Ramos (cell line): ENCODE measurements around the gene CDK11B.

Experiments used
- in situ Hi-C: fragments of 300-500 bp; cut with MboI; formaldehyde crosslinking; loops from one replicate; pipeline ENCODE4 v1.14.3; 2022; ENCODE audit warnings: low sequenced_read_pairs; ENCODE audit not compliant: unreplicated experiment

CDK11B gene

DNA sequence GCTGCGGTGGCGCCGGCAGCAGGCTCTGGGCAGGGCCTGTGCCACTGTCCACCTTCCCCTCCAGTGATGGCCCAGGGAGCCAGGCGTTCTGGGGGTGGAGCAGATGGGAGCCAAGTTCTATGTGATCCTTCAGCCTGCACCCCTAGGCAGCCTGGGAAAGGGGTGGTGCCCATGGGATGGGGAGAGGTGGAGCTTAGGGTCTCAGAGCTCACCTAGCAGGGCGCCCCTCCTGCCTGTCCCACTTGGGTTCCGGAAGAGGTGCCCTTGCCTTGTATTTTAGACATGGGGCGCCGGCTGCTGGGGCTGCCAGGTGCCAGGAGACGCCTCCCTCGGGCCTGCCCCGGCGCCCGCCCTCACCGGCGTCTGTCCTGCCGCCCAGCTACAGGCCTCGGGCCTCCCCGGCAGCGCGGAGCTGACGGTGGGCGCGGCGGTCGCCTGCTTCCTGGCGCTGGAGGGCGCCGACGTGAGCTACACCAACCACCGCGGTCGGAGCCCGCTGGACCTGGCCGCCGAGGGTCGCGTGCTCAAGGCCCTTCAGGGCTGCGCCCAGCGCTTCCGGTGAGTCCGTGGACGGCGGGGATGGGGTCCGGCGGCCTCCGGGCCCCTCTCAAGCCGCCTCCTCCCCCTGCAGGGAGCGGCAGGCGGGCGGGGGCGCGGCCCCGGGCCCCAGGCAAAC, 29.9 kb downstream of the CDK11B start:
- in situ Hi-C loops, result no loop called here

DNA sequence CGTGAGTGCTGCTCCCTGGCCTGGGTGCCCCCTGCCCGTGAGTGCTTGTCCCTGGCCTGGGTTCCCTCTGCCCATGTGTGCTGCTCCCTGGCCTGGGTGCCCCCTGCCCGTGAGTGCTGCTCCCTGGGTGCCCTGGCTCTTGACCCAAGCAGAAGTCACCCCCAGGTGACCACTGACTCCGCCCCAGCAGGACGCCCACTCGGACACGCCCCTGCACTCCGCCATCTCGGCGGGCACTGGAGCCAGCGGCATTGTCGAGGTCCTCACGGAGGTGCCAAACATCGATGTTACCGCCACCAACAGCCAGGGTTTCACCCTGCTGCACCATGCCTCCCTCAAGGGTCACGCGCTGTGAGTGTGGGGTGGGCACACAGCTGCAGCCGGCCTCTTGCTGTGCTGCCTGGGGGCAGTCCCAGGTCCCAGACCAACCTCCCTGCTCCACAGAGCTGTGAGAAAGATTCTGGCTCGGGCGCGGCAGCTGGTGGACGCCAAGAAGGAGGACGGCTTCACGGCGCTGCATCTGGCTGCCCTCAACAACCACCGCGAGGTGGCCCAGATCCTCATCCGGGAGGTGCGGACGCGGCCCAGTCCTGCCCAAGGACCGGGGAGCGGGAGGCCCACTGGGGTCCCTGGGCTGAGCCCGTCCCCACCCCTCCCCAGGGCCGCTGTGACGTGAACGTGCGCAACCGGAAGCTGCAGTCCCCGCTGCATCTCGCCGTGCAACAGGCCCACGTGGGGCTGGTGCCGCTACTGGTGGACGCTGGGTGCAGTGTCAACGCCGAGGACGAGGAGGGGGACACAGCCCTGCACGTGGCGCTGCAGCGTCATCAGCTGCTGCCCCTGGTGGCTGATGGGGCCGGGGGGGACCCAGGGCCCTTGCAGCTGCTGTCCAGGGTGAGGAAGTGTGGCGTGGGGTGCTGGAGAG, 30.7 kb downstream of the CDK11B start:
- in situ Hi-C loops, result no loop called here

DNA sequence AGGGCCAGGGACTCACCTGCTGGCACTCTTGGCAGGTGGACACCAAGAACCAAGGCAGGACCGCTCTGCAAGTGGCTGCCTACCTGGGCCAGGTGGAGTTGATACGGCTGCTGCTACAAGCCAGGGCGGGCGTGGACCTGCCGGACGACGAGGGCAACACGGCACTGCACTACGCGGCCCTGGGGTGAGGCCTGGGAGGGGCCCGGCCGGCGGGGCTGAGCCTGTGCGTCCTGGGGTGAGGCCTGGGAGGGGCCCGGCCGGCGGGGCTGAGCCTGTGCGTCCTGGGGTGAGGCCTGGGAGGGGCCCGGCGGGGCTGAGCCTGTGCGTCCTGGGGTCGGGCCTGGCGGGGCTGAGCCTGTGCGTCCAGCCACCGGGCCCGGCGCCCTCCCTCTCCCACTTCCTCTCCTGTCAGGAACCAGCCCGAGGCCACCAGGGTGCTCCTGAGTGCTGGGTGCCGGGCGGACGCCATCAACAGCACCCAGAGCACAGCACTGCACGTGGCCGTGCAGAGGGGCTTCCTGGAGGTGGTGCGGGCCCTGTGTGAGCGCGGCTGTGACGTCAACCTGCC, 31.5 kb downstream of the CDK11B start:
- in situ Hi-C loops, result no loop called here

- in situ Hi-C loops, result no loop called here
Measured at GRCh38 chr1:1626207-1627141, 32.3 kb downstream of the CDK11B start.

GRCh38 chr1:1625824-1626206, 33.0 kb downstream of the CDK11B start:
- in situ Hi-C loops, result no loop called here

- in situ Hi-C loops, result no loop called here
Measured at GRCh38 chr1:1625404-1625775, 33.4 kb downstream of the CDK11B start.

DNA sequence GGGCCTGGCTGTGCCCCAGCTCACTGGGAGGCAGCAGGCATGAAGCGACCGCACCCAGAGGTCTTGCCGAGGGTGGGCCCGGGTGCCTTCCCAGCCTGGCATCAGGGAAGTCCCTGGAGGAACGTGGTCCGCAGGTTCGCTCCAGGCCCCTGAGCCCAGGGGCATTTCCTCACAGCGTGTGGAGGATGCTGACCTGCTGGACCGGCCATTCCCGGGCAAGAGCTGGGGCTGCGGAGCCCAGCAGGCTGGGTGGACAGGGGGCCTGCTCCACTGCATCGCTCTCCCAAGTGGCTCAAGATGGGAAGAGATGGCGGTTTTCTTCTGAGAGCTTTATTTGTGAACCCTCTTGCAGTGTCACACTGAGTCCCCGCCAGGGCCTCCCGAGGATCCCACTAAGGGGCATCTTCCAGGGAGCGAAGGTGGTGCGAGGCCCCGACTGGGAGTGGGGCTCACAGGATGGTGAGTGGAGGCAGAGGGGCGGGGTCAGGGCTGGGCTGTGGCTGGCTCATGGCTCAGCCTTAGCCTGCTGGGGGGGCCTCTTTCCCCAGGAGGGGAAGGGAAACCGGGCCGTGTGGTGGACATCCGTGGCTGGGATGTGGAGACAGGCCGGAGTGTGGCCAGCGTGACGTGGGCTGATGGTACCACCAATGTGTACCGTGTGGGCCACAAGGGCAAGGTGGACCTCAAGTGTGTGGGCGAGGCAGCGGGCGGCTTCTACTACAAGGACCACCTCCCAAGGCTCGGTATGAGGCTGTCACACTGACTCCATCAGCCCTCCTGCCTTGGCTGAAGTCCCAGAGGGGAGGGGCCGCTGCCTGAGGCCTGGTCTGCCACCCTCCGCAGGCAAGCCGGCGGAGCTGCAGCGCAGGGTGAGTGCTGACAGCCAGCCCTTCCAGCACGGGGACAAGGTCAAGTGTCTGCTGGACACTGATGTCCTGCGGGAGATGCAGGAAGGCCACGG, 34.1 kb downstream of the CDK11B start:
- in situ Hi-C loops, result loop anchor here (25.0 kb wide), 1 partner anchor 763 kb away; the partner anchor contains the start of genes MORN1 and RER1

DNA sequence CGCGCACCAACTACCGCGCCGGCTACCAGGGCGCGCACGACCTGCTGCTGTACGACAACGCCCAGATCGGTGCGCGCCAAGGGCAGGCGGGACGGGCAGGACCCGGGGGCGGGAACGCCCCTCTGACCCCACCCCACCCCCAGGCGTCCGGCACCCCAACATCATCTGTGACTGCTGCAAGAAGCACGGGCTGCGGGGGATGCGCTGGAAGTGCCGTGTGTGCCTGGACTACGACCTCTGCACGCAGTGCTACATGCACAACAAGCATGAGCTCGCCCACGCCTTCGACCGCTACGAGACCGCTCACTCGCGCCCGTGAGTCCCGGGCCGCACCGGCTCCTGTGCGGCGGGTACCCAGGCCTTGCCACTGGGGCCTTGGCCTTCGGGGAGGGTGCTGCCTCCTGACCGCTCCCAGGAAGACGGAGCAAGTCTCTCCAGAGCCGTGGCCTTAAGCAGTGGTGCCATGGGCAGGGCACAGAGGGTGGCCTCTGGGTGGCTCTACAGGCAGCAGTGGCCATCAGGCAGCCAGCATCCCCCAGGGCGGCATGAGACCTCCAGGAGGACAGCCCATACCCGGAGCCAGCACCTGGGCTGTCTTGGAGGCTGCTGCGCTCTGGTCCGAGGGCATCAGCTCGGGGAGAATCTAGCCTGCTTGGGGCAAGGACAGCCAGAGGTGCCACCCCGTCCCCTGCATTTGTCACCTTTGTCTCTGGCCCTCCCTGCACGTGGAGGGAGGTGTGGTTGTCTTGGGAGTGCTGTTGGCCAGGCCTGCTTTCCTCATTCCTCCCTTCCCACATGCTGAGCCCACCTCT, 35.0 kb downstream of the CDK11B start:
- in situ Hi-C loops, result loop anchor here (25.0 kb wide), 1 partner anchor 763 kb away; the partner anchor contains the start of genes MORN1 and RER1

- in situ Hi-C loops, result loop anchor here (25.0 kb wide), 1 partner anchor 764 kb away; the partner anchor contains the start of genes MORN1 and RER1
Measured at GRCh38 chr1:1623181-1623630, 35.6 kb downstream of the CDK11B start.

DNA sequence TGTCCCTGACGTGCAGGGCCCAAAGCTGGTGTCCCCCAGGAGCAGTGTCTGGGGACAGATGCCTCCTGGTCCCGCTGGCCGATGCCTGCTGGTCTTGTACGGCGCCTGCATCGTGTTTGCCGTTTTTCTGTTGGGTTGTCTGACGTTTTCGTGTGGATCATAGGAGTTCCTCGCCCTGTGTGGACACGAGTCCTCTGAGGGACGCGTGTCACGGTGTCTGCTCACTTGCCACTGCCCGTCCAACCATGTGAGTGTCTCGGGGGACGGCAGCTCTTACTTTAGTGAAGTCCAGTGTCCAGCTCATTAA, 36.1 kb downstream of the CDK11B start:
- in situ Hi-C loops, result loop anchor here (25.0 kb wide), 1 partner anchor 765 kb away; the partner anchor contains the start of genes MORN1 and RER1

GRCh38 chr1:1622010-1622787, 36.6 kb downstream of the CDK11B start:
- in situ Hi-C loops, result loop anchor here (25.0 kb wide), 1 partner anchor 765 kb away; the partner anchor contains the start of genes MORN1 and RER1

GRCh38 chr1:1621173-1622009, 37.4 kb downstream of the CDK11B start:
- in situ Hi-C loops, result loop anchor here (25.0 kb wide), 1 partner anchor 766 kb away; the partner anchor contains the start of genes MORN1 and RER1

DNA sequence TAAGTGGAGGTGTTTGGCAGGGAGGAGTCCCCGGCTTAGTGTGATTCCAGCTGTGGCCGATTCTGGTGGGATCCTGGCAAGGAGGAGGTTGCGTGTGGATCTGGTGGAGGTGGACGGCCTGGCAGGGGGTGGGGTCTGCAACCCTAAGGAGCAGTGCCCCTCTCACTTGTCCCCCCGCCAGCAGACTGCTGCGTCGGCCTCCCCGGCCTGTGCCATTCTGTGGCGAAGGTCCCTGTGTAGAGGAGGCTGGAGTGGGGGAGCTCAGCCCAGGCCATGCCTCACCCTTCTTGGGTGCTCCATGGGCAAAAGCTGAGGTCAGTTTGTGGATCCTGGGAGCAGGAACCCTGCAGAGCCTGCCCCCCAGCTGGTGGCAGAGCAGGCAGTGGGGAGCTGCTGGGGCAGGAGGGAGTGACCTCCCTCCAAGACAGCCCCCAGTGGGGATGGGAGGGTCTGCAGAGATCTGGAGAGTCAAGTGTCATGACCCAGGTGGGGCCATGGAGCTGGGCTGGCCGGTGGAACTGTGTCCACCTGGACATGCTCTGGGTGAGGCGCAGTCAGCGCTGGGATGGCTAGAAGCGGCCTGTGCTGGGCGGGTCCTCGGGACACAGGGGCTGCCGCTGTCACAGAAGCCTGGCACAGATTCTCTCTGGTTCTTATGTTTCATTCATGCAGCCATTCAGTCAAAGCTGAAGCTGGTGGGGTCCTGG, 38.2 kb downstream of the CDK11B start:
- in situ Hi-C loops, result loop anchor here (25.0 kb wide), 1 partner anchor 767 kb away; the partner anchor contains the start of genes MORN1 and RER1

DNA sequence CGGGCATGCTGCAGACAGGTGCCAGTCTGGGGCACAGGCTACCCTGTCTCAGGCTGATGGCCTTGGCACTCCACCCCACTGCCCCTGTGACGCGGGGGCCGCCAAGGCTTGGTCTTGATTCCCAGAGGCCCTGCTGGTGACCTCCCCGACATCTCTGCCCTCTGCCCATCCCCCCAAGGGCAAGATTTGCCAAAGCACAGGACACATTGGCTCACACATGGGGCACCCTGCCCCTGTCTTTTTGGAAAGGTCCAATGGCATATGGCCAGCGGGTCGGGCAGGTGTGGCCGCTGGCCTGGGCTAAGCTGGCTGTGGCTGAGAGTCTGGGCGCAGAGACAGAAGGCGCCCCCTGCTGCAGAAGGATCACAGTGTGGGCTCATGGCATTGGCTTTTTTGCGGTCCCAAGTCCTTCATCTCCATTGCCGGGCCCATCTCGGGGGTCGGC, 38.9 kb downstream of the CDK11B start:
- in situ Hi-C loops, result loop anchor here (25.0 kb wide), 1 partner anchor 767 kb away; the partner anchor contains the start of genes MORN1 and RER1

DNA sequence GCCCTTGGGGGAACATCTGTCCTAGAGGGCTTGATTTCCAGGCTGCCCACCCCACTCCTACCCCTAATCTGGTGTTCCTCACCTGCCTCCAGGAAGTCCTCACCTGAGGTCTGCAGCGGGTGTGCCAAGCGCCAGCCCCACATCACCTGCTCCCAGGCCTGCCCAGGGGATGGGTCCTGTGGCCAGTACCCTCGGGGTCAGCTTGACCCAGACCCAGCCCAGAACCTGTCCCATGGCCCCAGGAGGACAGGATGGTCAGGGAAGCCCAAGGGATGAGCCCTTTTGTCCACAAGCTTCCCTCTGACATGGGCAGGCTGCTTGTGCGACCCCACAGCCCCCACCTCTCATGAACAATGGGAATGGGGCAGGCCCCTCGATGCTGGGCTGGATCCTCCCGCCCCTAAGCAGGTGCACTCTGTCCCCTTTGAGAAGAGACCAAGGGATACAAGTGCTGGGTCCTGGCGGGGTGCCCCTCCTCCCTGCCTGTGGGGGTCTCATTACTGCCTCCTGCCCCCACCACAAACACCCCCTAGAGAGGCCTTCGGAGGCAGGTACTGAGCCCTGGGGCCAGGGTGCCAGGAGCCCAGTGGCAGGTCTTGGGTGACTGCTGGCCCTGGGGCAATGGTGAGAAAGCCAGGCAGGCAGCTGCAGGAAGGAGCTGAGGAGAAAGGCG, 40.3 kb downstream of the CDK11B start:
- in situ Hi-C loops, result loop anchor here (25.0 kb wide), 1 partner anchor 769 kb away; the partner anchor contains the start of genes MORN1 and RER1
